Lower leg skin (tissue), 4 donors: ENCODE data around the gene SPCS2. TPM values are rescaled to one million over a fixed set of nuclear protein-coding genes. Genes with fewer than 3 reads are reported as not detected.

ENCODE experiments used
- DNase-seq, 2 donors: peaks; one replicate each; pipeline ENCODE4 v3.0.0-alpha.2; 2019; ENCODE audit warnings: low spot score in 2 of 2
- H3K4me3 ChIP-seq: fragments of 200-600 bp; sonication (generic); 2 replicates; pipeline ENCODE4 v1.5.1; 2017; ENCODE audit warnings: mild to moderate bottlenecking, low read depth; ENCODE audit not compliant: poor library complexity, severe bottlenecking
- POLR2A ChIP-seq, 2 donors: fragments of 450-650 bp; IDR thresholded peaks; one replicate each; pipeline ENCODE4 v1.6.1; 2016 to 2017; ENCODE audit warnings: antibody characterized with exemption in 2 of 2, mild to moderate bottlenecking in 1 of 2, moderate library complexity in 1 of 2
- WGBS, 2 donors: methylation state at CpG; one replicate each; pipeline ENCODE4 v1.1.5; 2018; 5-methylcytosine and 5-hydroxymethylcytosine counted together
- intact Hi-C: fragments of 100-400 bp; cut with DNase I; formaldehyde crosslinking; loops from one replicate; pipeline ENCODE4 v1.15.0; 2023; ENCODE audit warnings: low total_unique reads
- total RNA-seq, 4 donors: library from RNA; depleted of rRNA; stranded (reverse); fragments of >200 nt; gene quantifications; one replicate each; pipeline ENCODE4 v1.1.0, GENCODE V29; 2016
- TF ChIP-seq, protein P1 (sequence below), 3 donors: fragments of 450-650 bp; IDR thresholded peaks; one replicate each; pipeline ENCODE4 v1.5.1; 2016; ENCODE audit warnings: antibody characterized with exemption in 3 of 3, mild to moderate bottlenecking in 3 of 3, moderate library complexity in 2 of 3

The SPCS2 gene
- total RNA-seq, 4 donors from 2014 or later = 19.2 to 117 (median 23.9) TPM

DNA sequence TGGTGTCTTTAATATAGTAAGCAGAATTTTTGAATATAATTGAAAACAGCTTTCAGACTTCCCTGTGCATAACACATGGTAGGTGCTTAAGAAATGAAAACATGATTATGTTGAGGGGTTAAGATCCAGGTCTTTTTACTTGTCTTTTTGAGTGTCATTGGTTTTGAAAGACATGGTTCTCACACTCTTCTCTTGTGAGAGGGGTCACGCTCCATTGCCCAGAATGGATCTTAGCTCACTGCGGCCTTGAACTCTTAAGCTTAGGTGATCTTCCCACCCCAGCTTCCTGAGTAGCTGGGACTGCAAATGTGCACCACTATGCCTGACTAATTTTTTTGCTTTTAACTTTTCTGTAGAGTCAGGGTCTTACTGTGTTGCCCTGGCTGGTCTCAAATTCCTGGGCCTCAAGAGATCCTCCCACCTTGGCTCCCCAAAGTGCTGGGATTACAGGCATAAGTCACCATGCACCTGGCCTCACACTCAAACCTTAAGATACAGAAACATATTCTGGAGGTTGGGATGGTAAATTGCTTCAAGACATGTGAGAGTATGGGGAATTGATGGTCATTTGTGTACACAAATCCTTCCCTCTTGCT, 1.4 kb downstream of the SPCS2 start:
- intact Hi-C loops = no loop called here
- DNase-seq = no peak
- 74 to 81% methylated on average over 2 of the region's 2 CpGs for WGBS, 2 donors
- H3K4me3 ChIP-seq = no peak overlapping the region
- TF ChIP-seq POLR2A (IDR thresholded peaks at IDR 0.05) = no peak

DNA sequence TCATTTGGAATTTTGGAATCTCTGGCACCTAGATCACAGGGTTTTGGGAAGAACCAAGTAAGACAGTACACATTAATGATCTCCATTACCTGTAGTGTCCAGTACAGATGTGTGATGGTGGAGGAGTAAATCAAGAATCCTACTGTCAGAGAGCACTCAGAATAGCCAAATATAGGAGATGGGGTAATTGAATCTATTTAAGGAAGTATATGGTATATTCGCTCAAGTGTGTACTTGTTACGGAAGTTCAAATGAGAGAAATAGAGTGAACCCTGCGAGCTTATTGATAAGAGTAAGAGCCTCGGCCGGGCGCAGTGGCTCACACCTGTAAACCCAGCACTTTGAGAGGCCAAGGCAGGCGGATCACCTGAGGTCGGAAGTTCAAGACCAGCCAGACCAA, 2.2 kb downstream of the SPCS2 start:
- H3K4me3 ChIP-seq = no peak overlapping the region
- WGBS, 2 donors = 93 to 95% methylated on average over 8 of the region's 8 CpGs
- no peak for TF ChIP-seq POLR2A (IDR thresholded peaks at IDR 0.05)
- TF ChIP-seq, protein P1, sequence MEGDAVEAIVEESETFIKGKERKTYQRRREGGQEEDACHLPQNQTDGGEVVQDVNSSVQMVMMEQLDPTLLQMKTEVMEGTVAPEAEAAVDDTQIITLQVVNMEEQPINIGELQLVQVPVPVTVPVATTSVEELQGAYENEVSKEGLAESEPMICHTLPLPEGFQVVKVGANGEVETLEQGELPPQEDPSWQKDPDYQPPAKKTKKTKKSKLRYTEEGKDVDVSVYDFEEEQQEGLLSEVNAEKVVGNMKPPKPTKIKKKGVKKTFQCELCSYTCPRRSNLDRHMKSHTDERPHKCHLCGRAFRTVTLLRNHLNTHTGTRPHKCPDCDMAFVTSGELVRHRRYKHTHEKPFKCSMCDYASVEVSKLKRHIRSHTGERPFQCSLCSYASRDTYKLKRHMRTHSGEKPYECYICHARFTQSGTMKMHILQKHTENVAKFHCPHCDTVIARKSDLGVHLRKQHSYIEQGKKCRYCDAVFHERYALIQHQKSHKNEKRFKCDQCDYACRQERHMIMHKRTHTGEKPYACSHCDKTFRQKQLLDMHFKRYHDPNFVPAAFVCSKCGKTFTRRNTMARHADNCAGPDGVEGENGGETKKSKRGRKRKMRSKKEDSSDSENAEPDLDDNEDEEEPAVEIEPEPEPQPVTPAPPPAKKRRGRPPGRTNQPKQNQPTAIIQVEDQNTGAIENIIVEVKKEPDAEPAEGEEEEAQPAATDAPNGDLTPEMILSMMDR (IDR thresholded peaks at IDR 0.05) = no peak

DNA sequence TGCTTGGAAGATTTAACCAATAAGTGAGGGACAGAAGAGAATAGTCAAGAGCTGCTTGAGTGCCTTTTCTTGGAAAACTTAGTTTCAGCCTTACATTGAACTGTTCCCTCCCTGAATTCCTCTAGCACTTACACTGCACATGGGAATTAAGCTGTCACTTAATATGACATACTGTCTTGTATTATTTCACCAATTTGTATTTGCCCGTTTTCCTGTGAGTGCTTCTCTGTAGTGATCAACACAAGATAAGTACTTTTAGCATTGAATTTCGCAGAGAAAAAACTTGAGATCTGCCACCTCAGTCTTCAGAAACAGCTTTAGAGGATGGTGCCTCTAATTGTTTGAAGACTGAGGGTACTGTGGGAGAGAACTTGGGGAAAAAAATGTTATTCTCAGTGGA, 3.7 kb downstream of the SPCS2 start:
- H3K4me3 ChIP-seq = no peak overlapping the region
- WGBS, 2 donors = 71 to 72% methylated on average over 2 of the region's 2 CpGs
- no peak for TF ChIP-seq POLR2A (IDR thresholded peaks at IDR 0.05)
- DNase-seq = no peak
- intact Hi-C loops = no loop called here

More for the DNA sequence above, 2.2 kb downstream of the SPCS2 start:
- DNase-seq = no peak
- intact Hi-C loops = no loop called here

DNA sequence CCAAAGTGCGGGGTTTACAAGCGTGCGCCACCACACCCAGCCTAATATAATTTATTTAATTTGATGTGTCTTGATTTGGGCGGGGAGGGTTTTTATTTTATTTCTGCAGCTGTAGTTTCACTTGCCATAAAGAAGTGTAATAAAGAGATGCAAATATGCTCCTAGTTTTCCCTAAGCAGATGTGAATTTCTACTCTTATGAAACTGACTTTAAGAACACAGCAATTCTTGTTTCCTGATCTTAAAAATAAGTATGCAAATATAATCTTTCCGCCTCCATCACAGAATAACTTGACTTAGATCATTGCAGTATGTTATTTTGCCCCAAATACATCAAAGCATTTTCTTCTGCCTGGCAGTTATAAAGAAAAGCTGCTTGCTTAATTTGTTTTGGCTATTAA, 4.4 kb downstream of the SPCS2 start:
- DNase-seq = no peak
- 93 to 95% methylated on average over 5 of the region's 5 CpGs for WGBS, 2 donors
- intact Hi-C loops = no loop called here
- no peak overlapping the region for H3K4me3 ChIP-seq
- TF ChIP-seq, protein P1 (IDR thresholded peaks at IDR 0.05) = no peak
- TF ChIP-seq POLR2A (IDR thresholded peaks at IDR 0.05) = no peak

DNA sequence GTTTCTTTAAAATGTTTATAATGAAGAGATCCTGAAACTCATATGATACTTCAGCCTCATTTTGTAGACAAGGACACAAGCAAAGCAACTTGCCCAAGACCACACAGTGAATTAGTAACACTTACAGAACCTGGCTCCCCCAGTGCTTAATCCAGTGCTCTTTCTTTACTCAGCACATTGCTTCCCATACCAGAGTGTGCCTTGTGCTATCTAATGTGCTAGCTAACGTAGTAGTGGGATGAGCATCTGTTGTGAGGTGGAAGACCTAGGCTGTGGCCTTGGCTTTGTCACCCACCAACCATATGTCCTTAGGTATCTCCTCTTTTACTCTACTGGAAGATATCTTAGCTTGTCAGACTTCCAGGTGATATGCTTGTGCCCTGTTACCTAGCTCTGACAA, 5.1 kb downstream of the SPCS2 start:
- no peak for DNase-seq
- WGBS, 2 donors = 96 to 100% methylated on average over 1 of the region's 1 CpG
- H3K4me3 ChIP-seq = no peak overlapping the region
- intact Hi-C loops = no loop called here
- TF ChIP-seq, protein P1 (IDR thresholded peaks at IDR 0.05) = no peak
- no peak for TF ChIP-seq POLR2A (IDR thresholded peaks at IDR 0.05)

DNA sequence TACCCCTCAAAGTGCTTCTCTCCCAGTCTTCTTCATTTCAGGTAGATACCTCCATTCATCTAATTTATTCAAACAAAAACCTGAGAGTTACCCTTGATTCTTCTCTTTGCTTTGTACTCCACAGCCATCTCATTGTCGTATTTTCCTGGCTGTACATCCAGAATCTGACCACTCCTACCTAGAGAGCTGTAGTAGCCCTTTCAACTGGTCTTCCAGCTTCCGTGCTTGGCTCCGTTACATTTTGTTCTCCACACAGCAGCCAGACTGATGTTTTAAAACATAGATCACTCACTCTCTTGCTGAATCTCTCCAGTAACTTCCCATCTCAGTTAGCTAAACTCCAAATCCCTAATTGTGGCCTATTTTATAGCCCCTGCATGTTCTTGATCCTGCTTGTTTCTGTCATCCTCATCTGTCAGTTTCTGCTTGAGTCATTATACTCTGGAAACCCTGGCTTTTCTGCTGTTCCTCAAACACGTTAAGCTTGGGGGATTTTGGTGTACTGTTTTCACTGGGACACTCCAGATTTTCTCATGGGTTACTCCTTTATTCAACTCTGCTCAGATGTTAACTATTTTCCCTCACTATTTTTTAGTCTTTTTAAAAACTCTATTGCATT, 7.4 kb downstream of the SPCS2 start:
- DNase-seq = no peak
- 80% methylated on average over 4 of the region's 4 CpGs for WGBS, 2 donors
- intact Hi-C loops = no loop called here
- H3K4me3 ChIP-seq = no peak overlapping the region
- TF ChIP-seq, protein P1 (IDR thresholded peaks at IDR 0.05) = no peak
- no peak for TF ChIP-seq POLR2A (IDR thresholded peaks at IDR 0.05)
